ENCODE data around the gene AGPS. TPM values are rescaled to one million over a fixed set of nuclear protein-coding genes. Genes with fewer than 3 reads are reported as not detected.
A peak's percentile ranks its signal among the peaks of the same experiment; 100 is the strongest.
"Not testable (repeated sequence)": the region's sequence is repeated elsewhere in the genome, so short reads cannot be mapped to it uniquely, and the experiment has no call there.

The AGPS gene
- total RNA-seq, 1 experiment from 2014 or later: 49.8 TPM

- DNase-seq (ENCODE audit: low read depth): no peak
These were observed 7.4 kb upstream of the AGPS start for GRCh38 chr2:177385151-177385550.

GRCh38 chr2:177391822-177392372 lies 676 bp upstream of the AGPS start:
- no peak for DNase-seq (ENCODE audit: low read depth)

- DNase-seq (ENCODE audit: low read depth): no peak
These were observed 706 bp downstream of the AGPS start for GRCh38 chr2:177393203-177393755.

GRCh38 chr2:177393824-177394593 lies 1.4 kb downstream of the AGPS start:
- DNase-seq (ENCODE audit: low read depth): no peak

- no peak for DNase-seq (ENCODE audit: low read depth)
These were observed 2.0 kb downstream of the AGPS start for GRCh38 chr2:177394594-177394973.

- no peak for DNase-seq (ENCODE audit: low read depth)
These were observed 2.9 kb downstream of the AGPS start for GRCh38 chr2:177395351-177396065.

GRCh38 chr2:177396703-177397460 lies 4.3 kb downstream of the AGPS start:
- peak; percentile 81 for DNase-seq (ENCODE audit: low read depth)

GRCh38 chr2:177397481-177398289 lies 5.1 kb downstream of the AGPS start:
- DNase-seq (ENCODE audit: low read depth): peak; percentile 83

- DNase-seq (ENCODE audit: low read depth): no peak
These were observed 5.7 kb downstream of the AGPS start for GRCh38 chr2:177398290-177398683.

- no peak for DNase-seq (ENCODE audit: low read depth)
These were observed 6.2 kb downstream of the AGPS start for GRCh38 chr2:177398791-177399190.

GRCh38 chr2:177399376-177399775 lies 6.8 kb downstream of the AGPS start:
- no peak for DNase-seq (ENCODE audit: low read depth)

- DNase-seq (ENCODE audit: low read depth): no peak
These were observed 7.9 kb downstream of the AGPS start for GRCh38 chr2:177400337-177400923.

GRCh38 chr2:177402096-177402495 lies 9.5 kb downstream of the AGPS start:
- DNase-seq (ENCODE audit: low read depth): no peak

- DNase-seq (ENCODE audit: low read depth): no peak
These were observed 11.3 kb downstream of the AGPS start for GRCh38 chr2:177403838-177404237.

- DNase-seq (ENCODE audit: low read depth): no peak
These were observed 11.7 kb downstream of the AGPS start for GRCh38 chr2:177404243-177404642.

- DNase-seq (ENCODE audit: low read depth): no peak
These were observed 12.6 kb downstream of the AGPS start for GRCh38 chr2:177405029-177405692.

GRCh38 chr2:177406182-177406581 lies 13.6 kb downstream of the AGPS start:
- no peak for DNase-seq (ENCODE audit: low read depth)

GRCh38 chr2:177407031-177407430 lies 14.5 kb downstream of the AGPS start:
- no peak for DNase-seq (ENCODE audit: low read depth)

GRCh38 chr2:177410629-177411028 lies 18.1 kb downstream of the AGPS start:
- not testable (repeated sequence) for DNase-seq (ENCODE audit: low read depth)

GRCh38 chr2:177413703-177414102 lies 21.1 kb downstream of the AGPS start:
- DNase-seq (ENCODE audit: low read depth): no peak
